ENCODE measurements around the gene GPR3. TPM values are rescaled to one million over a fixed set of nuclear protein-coding genes. Genes with fewer than 3 reads are reported as not detected.

The GPR3 gene
- total and polyA plus RNA-seq, 9 donors: 0.18 to 1.1 (median 0.84) TPM

- 95% methylated on average over 12 of the region's 18 CpGs for WGBS (ENCODE audit: insufficient coverage)
Measured at GRCh38 chr1:27393641-27394281, 1.3 kb downstream of the GPR3 start.

GRCh38 chr1:27394282-27394658 lies 1.8 kb downstream of the GPR3 start:
- Histone ChIP-seq H3K4me3 (ENCODE audit: low read length) (no peak overlapping the region), H3K27me3 (ENCODE audit: control insufficient read depth, insufficient read depth, low read length) (peaks cover 9% of the 10 kb centered on the region), H3K4me1 (ENCODE audit: control insufficient read depth, insufficient read depth, low read length) (peaks cover 61% of the 10 kb centered on the region), H3K9me3 (replicated peaks; ENCODE audit: control insufficient read depth, low read depth, low read length) (no peaks in the 10 kb centered on the region), H3K36me3 (ENCODE audit: control insufficient read depth, insufficient read depth, low read length) (no peaks in the 10 kb centered on the region), H3K27ac (ENCODE audit: low read length) (no peak overlapping the region)
- DNase-seq: no peak
- whole genome bisulfite sequencing (ENCODE audit: insufficient coverage): 96% methylated on average over 9 of the region's 9 CpGs

More at GRCh38 chr1:27393641-27394281, 1.3 kb downstream of the GPR3 start:
- DNase-seq: no peak
- Histone ChIP-seq H3K27ac (ENCODE audit: low read length) (no peak overlapping the region), H3K27me3 (ENCODE audit: control insufficient read depth, insufficient read depth, low read length) (peaks cover 9% of the 10 kb centered on the region), H3K9me3 (replicated peaks; ENCODE audit: control insufficient read depth, low read depth, low read length) (no peaks in the 10 kb centered on the region), H3K36me3 (ENCODE audit: control insufficient read depth, insufficient read depth, low read length) (no peaks in the 10 kb centered on the region), H3K4me1 (ENCODE audit: control insufficient read depth, insufficient read depth, low read length) (peaks cover 55% of the 10 kb centered on the region), H3K4me3 (ENCODE audit: low read length) (no peak overlapping the region)

- Histone ChIP-seq H3K9me3 (replicated peaks; ENCODE audit: control insufficient read depth, low read depth, low read length) (no peaks in the 10 kb centered on the region), H3K4me1 (ENCODE audit: control insufficient read depth, insufficient read depth, low read length) (peaks cover 67% of the 10 kb centered on the region), H3K27me3 (ENCODE audit: control insufficient read depth, insufficient read depth, low read length) (peaks cover 7% of the 10 kb centered on the region), H3K4me3 (ENCODE audit: low read length) (no peak overlapping the region), H3K27ac (ENCODE audit: low read length) (no peak overlapping the region), H3K36me3 (ENCODE audit: control insufficient read depth, insufficient read depth, low read length) (no peaks in the 10 kb centered on the region)
- no peak for DNase-seq
- 78% methylated on average over 1 of the region's 1 CpG for WGBS (ENCODE audit: insufficient coverage)
Measured at GRCh38 chr1:27394925-27395324, 2.5 kb downstream of the GPR3 start.

GRCh38 chr1:27395441-27396195 lies 3.2 kb downstream of the GPR3 start:
- H3K27me3 ChIP-seq (ENCODE audit: control insufficient read depth, insufficient read depth, low read length): peaks cover 4% of the 10 kb centered on the region
- WGBS (ENCODE audit: insufficient coverage): 0% methylated on average over 3 of the region's 10 CpGs
- no peak overlapping the region for H3K4me3 ChIP-seq (ENCODE audit: low read length)
- H3K9me3 ChIP-seq (replicated peaks; ENCODE audit: control insufficient read depth, low read depth, low read length): no peaks in the 10 kb centered on the region
- no peak overlapping the region for H3K27ac ChIP-seq (ENCODE audit: low read length)
- DNase-seq: peak; percentile 82
- H3K4me1 ChIP-seq (ENCODE audit: control insufficient read depth, insufficient read depth, low read length): peaks cover 74% of the 10 kb centered on the region
- H3K36me3 ChIP-seq (ENCODE audit: control insufficient read depth, insufficient read depth, low read length): no peaks in the 10 kb centered on the region

GRCh38 chr1:27397110-27397509 lies 4.7 kb downstream of the GPR3 start:
- WGBS (ENCODE audit: insufficient coverage): 71% methylated on average over 2 of the region's 3 CpGs
- Histone ChIP-seq H3K4me1 (ENCODE audit: control insufficient read depth, insufficient read depth, low read length) (peaks cover 70% of the 10 kb centered on the region), H3K27ac (ENCODE audit: low read length) (no peak overlapping the region)

GRCh38 chr1:27397749-27398148 lies 5.3 kb downstream of the GPR3 start:
- no peak for DNase-seq
- peaks cover under 1% of the 10 kb centered on the region for H3K27me3 ChIP-seq (ENCODE audit: control insufficient read depth, insufficient read depth, low read length)
- peaks cover 2% of the 10 kb centered on the region for H3K36me3 ChIP-seq (ENCODE audit: control insufficient read depth, insufficient read depth, low read length)
- no peak overlapping the region for H3K27ac ChIP-seq (ENCODE audit: low read length)
- WGBS (ENCODE audit: insufficient coverage): 80% methylated on average over 1 of the region's 7 CpGs
- peaks cover 72% of the 10 kb centered on the region for H3K4me1 ChIP-seq (ENCODE audit: control insufficient read depth, insufficient read depth, low read length)
- H3K4me3 ChIP-seq (ENCODE audit: low read length): no peak overlapping the region
- H3K9me3 ChIP-seq (replicated peaks; ENCODE audit: control insufficient read depth, low read depth, low read length): no peaks in the 10 kb centered on the region

More at GRCh38 chr1:27397110-27397509, 4.7 kb downstream of the GPR3 start:
- H3K27me3 ChIP-seq (ENCODE audit: control insufficient read depth, insufficient read depth, low read length): peaks cover 2% of the 10 kb centered on the region
- DNase-seq: no peak
- no peaks in the 10 kb centered on the region for H3K9me3 ChIP-seq (replicated peaks; ENCODE audit: control insufficient read depth, low read depth, low read length)
- no peak overlapping the region for H3K4me3 ChIP-seq (ENCODE audit: low read length)
- no peaks in the 10 kb centered on the region for H3K36me3 ChIP-seq (ENCODE audit: control insufficient read depth, insufficient read depth, low read length)

- H3K4me1 ChIP-seq (ENCODE audit: control insufficient read depth, insufficient read depth, low read length): peaks cover 76% of the 10 kb centered on the region
- no peaks in the 10 kb centered on the region for H3K27me3 ChIP-seq (ENCODE audit: control insufficient read depth, insufficient read depth, low read length)
- 92% methylated on average over 3 of the region's 4 CpGs for WGBS (ENCODE audit: insufficient coverage)
- no peak for DNase-seq
- peak overlapping the region; percentile 21 for H3K27ac ChIP-seq (ENCODE audit: low read length)
- peaks cover 3% of the 10 kb centered on the region for H3K36me3 ChIP-seq (ENCODE audit: control insufficient read depth, insufficient read depth, low read length)
- H3K4me3 ChIP-seq (ENCODE audit: low read length): no peak overlapping the region
- H3K9me3 ChIP-seq (replicated peaks; ENCODE audit: control insufficient read depth, low read depth, low read length): no peaks in the 10 kb centered on the region
Measured at GRCh38 chr1:27398405-27399149, 6.2 kb downstream of the GPR3 start.

- no peak for DNase-seq
- Histone ChIP-seq H3K27me3 (ENCODE audit: control insufficient read depth, insufficient read depth, low read length) (no peaks in the 10 kb centered on the region), H3K9me3 (replicated peaks; ENCODE audit: control insufficient read depth, low read depth, low read length) (no peaks in the 10 kb centered on the region), H3K4me1 (ENCODE audit: control insufficient read depth, insufficient read depth, low read length) (peaks cover 85% of the 10 kb centered on the region), H3K36me3 (ENCODE audit: control insufficient read depth, insufficient read depth, low read length) (peaks cover 3% of the 10 kb centered on the region), H3K27ac (ENCODE audit: low read length) (peak overlapping the region; percentile 42), H3K4me3 (ENCODE audit: low read length) (no peak overlapping the region)
- WGBS (ENCODE audit: insufficient coverage): 41% methylated on average over 9 of the region's 19 CpGs
Measured at GRCh38 chr1:27399251-27400025, 7.0 kb downstream of the GPR3 start.

GRCh38 chr1:27400082-27400962 lies 7.9 kb downstream of the GPR3 start:
- no peak for DNase-seq
- Histone ChIP-seq H3K9me3 (replicated peaks; ENCODE audit: control insufficient read depth, low read depth, low read length) (no peaks in the 10 kb centered on the region), H3K4me1 (ENCODE audit: control insufficient read depth, insufficient read depth, low read length) (peaks cover 86% of the 10 kb centered on the region), H3K4me3 (ENCODE audit: low read length) (no peak overlapping the region), H3K27me3 (ENCODE audit: control insufficient read depth, insufficient read depth, low read length) (no peaks in the 10 kb centered on the region), H3K36me3 (ENCODE audit: control insufficient read depth, insufficient read depth, low read length) (peaks cover 7% of the 10 kb centered on the region), H3K27ac (ENCODE audit: low read length) (no peak overlapping the region)
- WGBS (ENCODE audit: insufficient coverage): 53% methylated on average over 9 of the region's 13 CpGs
